Transverse colon (tissue), 4 donors: ENCODE data around the gene SCGB1C1. TPM values are rescaled to one million over a fixed set of nuclear protein-coding genes. Genes with fewer than 3 reads are reported as not detected.

Experiments
- DNase-seq: peaks from one replicate; pipeline ENCODE4 v3.0.0-alpha.2; 2019
- H3K27ac ChIP-seq, 4 donors: fragments of 200-600 bp; sonication (generic); 2 replicates each; pipeline ENCODE4 v1.5.1; 2016 to 2018; ENCODE audit warnings: inconsistent platforms in 4 of 4
- H3K27me3 ChIP-seq: fragments of 200-600 bp; sonication (generic); 2 replicates; pipeline ENCODE4 v1.5.1; 2017; ENCODE audit warnings: inconsistent platforms
- H3K36me3 ChIP-seq, 4 donors: fragments of 200-600 bp; sonication (generic); 2 replicates each; pipeline ENCODE4 v1.5.1; 2017 to 2019; ENCODE audit warnings: inconsistent platforms in 4 of 4
- H3K4me1 ChIP-seq, 4 donors: fragments of 200-600 bp; sonication (generic); 2 replicates each; pipeline ENCODE4 v1.5.1; 2017 to 2020; ENCODE audit warnings: inconsistent platforms in 4 of 4
- H3K4me3 ChIP-seq, 4 donors: fragments of 200-600 bp; sonication (generic); 1 replicate in 1 of 4; 2 replicates in 3 of 4; pipeline versions ENCODE4 v1.5.1 to v1.6.1; 2017 to 2019; ENCODE audit warnings: inconsistent platforms in 4 of 4
- H3K9me3 ChIP-seq, 2 donors: fragments of 200-600 bp; sonication (generic); 2 replicates each; pipeline ENCODE4 v1.5.1; 2017 to 2019; ENCODE audit warnings: inconsistent platforms in 2 of 2
- EP300 ChIP-seq: sonication (generic); formaldehyde crosslinking; IDR thresholded peaks from one replicate; pipeline ENCODE4 v1.6.1; 2017; ENCODE audit warnings: antibody characterized with exemption, low read depth
- POLR2A ChIP-seq: fragments of 450-650 bp; IDR thresholded peaks from one replicate; pipeline ENCODE4 v1.6.1; 2016; ENCODE audit warnings: antibody characterized with exemption, mild to moderate bottlenecking, moderate library complexity
- POLR2AphosphoS5 ChIP-seq, 3 donors: sonication (generic); formaldehyde crosslinking; IDR thresholded peaks; one replicate each; pipeline ENCODE4 v1.6.1; 2016; ENCODE audit warnings: antibody characterized with exemption in 3 of 3
- WGBS, 2 donors: methylation state at CpG; one replicate each; pipeline ENCODE4 v1.1.5; 2018; ENCODE audit warnings: low coverage in 1 of 2; 5-methylcytosine and 5-hydroxymethylcytosine counted together
- in situ Hi-C, 4 donors: fragments of 200-750 bp; cut with MboI; loops; one replicate each; pipeline versions ENCODE4 v1.15.0 to v1.15.1; 2017; ENCODE audit warnings: low sequenced_read_pairs in 3 of 4, low pct_ligation_motif_present in 1 of 4, low pct_unique_long_range_greater_than_20kb in 1 of 4
- intact Hi-C: fragments of 100-400 bp; cut with DNase I; formaldehyde crosslinking; loops from one replicate; pipeline ENCODE4 v1.15.1; 2023; ENCODE audit warnings: low total_unique reads
- total RNA-seq, 4 donors: library from RNA; depleted of rRNA; stranded (reverse); fragments of >200 nt; gene quantifications; one replicate each; pipeline ENCODE4 v1.1.0, GENCODE V29; 2016
- TF ChIP-seq, protein P1 (sequence below), 5 experiments: fragments of 200-600 bp in 3 of 5; fragments of 450-650 bp in 2 of 5; sonication (generic) in 3 of 5; IDR thresholded peaks; 1 replicate in 2 of 5; 2 replicates in 3 of 5; pipeline ENCODE4 v1.5.1; 2016 to 2017; ENCODE audit warnings: antibody characterized with exemption in 5 of 5, inconsistent platforms in 3 of 5, mild to moderate bottlenecking in 2 of 5, moderate library complexity in 1 of 5

Gene SCGB1C1
- total RNA-seq, 4 donors from 2014 or later: not detected

DNA sequence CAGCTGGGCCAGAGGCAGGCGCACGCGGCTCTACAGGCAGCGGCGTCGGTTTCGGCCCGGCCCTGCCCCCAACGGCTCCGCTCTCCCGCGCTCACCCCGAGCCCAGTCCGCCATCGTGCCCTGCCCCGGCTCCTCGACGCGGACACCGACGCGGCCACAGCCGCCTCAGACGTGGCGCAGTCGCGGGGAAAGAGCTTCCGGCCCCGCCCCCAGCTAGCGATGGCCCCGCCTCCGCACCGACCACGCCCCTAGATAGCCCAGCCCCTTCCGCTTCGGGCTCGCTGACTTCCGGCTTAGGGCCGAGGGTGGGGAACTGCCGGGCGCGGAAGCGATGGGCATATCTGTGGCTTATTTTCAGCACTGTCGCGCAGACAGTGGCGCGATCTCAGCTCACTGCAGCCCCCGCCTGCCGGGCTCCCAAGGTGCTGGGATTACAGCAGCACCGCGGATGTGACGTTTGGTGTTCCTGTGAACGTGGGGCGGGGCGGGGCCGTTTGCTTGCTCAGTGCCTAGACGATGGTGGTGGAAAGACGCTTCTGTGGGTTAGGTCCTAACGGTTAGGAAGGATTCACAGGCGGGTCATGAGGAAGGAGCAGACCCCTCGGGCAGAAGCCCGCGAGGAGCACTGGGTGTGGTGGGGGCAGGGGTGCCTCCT is 14.5 kb downstream of the SCGB1C1 start, which contains the start of the genes BET1L and RIC8A:
TSS of gene BET1L (minus strand) at position 192 of the 655 bp plus-strand sequence. CDS start at position 114, 78 bp downstream.
TSS of gene RIC8A (plus strand) at position 501 of the 655 bp plus-strand sequence. CDS start 1,147 bp downstream, outside the sequence.
- DNase-seq: peak; percentile 97
- Histone ChIP-seq H3K9me3 (no peaks in the 10 kb centered on the region), H3K4me1 (peaks cover 27 to 45% (median 36%) of the 10 kb centered on the region in 4 donors), H3K27me3 (no peaks in the 10 kb centered on the region), H3K4me3 (peak within 1 kb of the TSS; percentile 80 to 97 (median 96)), H3K27ac (peak within 1 kb of the TSS; percentile 96 to 100 (median 98)), H3K36me3 (peaks cover 0 to 13% (median 6%) of the 10 kb centered on the region in 4 donors)
- TF ChIP-seq POLR2A (peak; percentile 98), EP300 (no peak), POLR2AphosphoS5 (IDR thresholded peaks at IDR 0.05) (peak; percentile 95 to 98 (median 97))
- TF ChIP-seq, protein P1, sequence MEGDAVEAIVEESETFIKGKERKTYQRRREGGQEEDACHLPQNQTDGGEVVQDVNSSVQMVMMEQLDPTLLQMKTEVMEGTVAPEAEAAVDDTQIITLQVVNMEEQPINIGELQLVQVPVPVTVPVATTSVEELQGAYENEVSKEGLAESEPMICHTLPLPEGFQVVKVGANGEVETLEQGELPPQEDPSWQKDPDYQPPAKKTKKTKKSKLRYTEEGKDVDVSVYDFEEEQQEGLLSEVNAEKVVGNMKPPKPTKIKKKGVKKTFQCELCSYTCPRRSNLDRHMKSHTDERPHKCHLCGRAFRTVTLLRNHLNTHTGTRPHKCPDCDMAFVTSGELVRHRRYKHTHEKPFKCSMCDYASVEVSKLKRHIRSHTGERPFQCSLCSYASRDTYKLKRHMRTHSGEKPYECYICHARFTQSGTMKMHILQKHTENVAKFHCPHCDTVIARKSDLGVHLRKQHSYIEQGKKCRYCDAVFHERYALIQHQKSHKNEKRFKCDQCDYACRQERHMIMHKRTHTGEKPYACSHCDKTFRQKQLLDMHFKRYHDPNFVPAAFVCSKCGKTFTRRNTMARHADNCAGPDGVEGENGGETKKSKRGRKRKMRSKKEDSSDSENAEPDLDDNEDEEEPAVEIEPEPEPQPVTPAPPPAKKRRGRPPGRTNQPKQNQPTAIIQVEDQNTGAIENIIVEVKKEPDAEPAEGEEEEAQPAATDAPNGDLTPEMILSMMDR (IDR thresholded peaks at IDR 0.05): peak in 1 of 5 experiments; percentile 25
- in situ Hi-C loops: no loop called here
- intact Hi-C loops: no loop called here
- 1% methylated on average over 57 of the region's 63 CpGs; no CpG with 5 or more reads in 1 of the 2 donors for WGBS, 2 donors

DNA sequence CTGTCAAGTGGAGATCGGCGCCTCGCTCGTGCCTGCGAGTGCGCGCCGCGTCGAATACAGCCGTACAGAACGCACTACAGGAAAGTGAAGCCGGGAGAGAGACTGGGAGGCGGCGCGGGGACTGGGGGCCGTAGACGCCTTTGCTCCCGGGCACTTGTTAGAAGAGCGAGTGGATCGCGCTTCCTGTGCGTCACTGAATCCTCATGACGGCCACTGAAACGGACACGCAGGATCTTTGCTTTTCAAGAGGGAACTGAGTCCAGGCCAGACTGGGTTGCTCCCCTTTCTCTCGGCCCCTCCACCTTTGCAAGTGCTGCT is 14.9 kb downstream of the SCGB1C1 start:
- H3K27me3 ChIP-seq: no peaks in the 10 kb centered on the region
- H3K9me3 ChIP-seq: no peaks in the 10 kb centered on the region
- DNase-seq: no peak
- H3K4me1 ChIP-seq: peaks cover 27 to 45% (median 33%) of the 10 kb centered on the region in 4 donors
- WGBS, 2 donors: 0 to 1% methylated on average over 1 to 27 of the region's 27 CpGs
- in situ Hi-C loops (no loop called here), intact Hi-C loops (no loop called here)
- H3K4me3 ChIP-seq: peak overlapping the region; percentile 42 to 96 (median 88)
- H3K27ac ChIP-seq: peak overlapping the region; percentile 96 to 100 (median 98)
- TF ChIP-seq POLR2AphosphoS5 (IDR thresholded peaks at IDR 0.05) (no peak), POLR2A (no peak)
- peaks cover 0 to 18% (median 8%) of the 10 kb centered on the region in 4 donors for H3K36me3 ChIP-seq

DNA sequence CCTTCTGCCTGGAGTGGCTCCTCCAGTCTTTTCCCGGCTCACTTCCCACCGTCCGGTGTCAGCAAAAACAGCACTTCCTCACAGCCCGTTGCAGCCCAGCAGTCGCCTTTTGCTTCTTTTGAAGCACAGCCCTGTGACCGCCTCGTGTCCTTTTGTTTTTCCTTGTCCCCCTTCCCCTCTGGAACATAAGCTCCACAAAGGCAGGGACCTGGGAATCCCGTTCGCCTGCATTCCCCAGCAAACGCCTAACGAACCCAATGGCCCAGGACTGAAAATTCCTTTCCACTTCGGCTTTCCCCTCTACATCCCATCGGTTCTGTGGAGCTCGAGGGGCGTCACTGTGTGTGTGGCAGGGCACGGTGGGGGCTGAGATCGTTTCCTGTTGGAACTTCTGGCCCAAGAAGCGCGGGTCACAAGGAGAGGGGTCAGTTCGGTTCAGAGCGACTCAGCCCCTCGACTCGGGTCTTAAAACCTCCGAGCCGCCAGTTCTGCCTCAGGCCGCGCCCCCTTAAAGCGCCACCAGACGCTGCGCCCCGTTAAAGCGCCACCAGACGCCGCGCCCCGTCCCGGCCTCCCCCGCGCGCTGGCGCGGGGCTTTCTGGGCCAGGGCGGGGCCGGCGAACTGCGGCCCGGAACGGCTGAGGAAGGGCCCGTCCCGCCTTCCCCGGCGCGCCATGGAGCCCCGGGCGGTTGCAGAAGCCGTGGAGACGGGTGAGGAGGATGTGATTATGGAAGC is 15.5 kb downstream of the SCGB1C1 start:
- H3K4me1 ChIP-seq: peaks cover 27 to 45% (median 32%) of the 10 kb centered on the region in 4 donors
- DNase-seq: peak; percentile 88
- no peaks in the 10 kb centered on the region for H3K9me3 ChIP-seq
- TF ChIP-seq POLR2A: peak; percentile 80
- TF ChIP-seq, protein P1 (IDR thresholded peaks at IDR 0.05): no peak
- TF ChIP-seq EP300: no peak
- peak; percentile 72 to 87 (median 85) for TF ChIP-seq POLR2AphosphoS5 (IDR thresholded peaks at IDR 0.05)
- H3K27me3 ChIP-seq: no peaks in the 10 kb centered on the region
- H3K27ac ChIP-seq: peak overlapping the region; percentile 96 to 100 (median 98)
- in situ Hi-C loops (no loop called here), intact Hi-C loops (no loop called here)
- H3K36me3 ChIP-seq: peaks cover 0 to 22% (median 11%) of the 10 kb centered on the region in 4 donors
- 0% methylated on average over 4 to 27 of the region's 57 CpGs for WGBS, 2 donors
- peak overlapping the region; percentile 42 to 96 (median 88) for H3K4me3 ChIP-seq

DNA sequence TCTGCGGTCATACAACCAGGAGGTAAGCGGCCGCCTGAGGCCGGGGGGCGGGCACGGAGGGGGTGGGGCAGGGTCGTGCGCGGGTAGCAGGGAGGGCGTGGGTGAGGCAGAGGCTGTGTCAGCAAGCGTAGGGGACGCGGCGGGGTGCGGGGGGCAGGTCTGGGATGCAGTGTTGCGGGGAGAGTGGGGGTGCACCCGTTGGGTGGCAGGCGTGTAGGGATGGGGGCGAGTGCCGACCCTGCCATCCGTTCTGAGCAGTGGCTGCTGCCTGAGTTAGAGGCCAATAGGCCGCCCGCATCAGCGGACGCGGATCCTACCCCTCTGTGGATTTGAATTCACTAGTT is 16.0 kb downstream of the SCGB1C1 start:
- no peak for DNase-seq
- in situ Hi-C loops (no loop called here), intact Hi-C loops (no loop called here)
- H3K4me1 ChIP-seq: peaks cover 27 to 44% (median 32%) of the 10 kb centered on the region in 4 donors
- H3K36me3 ChIP-seq: peaks cover 0 to 26% (median 12%) of the 10 kb centered on the region in 4 donors
- H3K27ac ChIP-seq: peak overlapping the region; percentile 96 to 100 (median 98)
- TF ChIP-seq EP300: no peak
- TF ChIP-seq, protein P1 (IDR thresholded peaks at IDR 0.05): no peak
- TF ChIP-seq POLR2AphosphoS5 (IDR thresholded peaks at IDR 0.05): no peak
- no peak for TF ChIP-seq POLR2A
- no peaks in the 10 kb centered on the region for H3K27me3 ChIP-seq
- peak overlapping the region; percentile 42 to 96 (median 88) for H3K4me3 ChIP-seq
- 0% methylated on average over 13 of the region's 26 CpGs; no CpG with 5 or more reads in 1 of the 2 donors for WGBS, 2 donors
- no peaks in the 10 kb centered on the region for H3K9me3 ChIP-seq
